Tibial nerve (tissue), 4 donors: ENCODE measurements around the gene CNIH3.

Experiments
- EP300 ChIP-seq, 2 donors: sonication (generic); formaldehyde crosslinking; IDR thresholded peaks; one replicate each; pipeline ENCODE4 v1.6.1; 2017; ENCODE audit warnings: antibody characterized with exemption in 2 of 2, mild to moderate bottlenecking in 1 of 2
- TF ChIP-seq, protein P1 (sequence below), 5 experiments: fragments of 200-600 bp in 3 of 5; fragments of 450-650 bp in 2 of 5; sonication (generic) in 3 of 5; IDR thresholded peaks; one replicate each; pipeline ENCODE4 v1.5.1; 2016 to 2019; ENCODE audit warnings: antibody characterized with exemption in 5 of 5, mild to moderate bottlenecking in 3 of 5, moderate library complexity in 2 of 5

DNA sequence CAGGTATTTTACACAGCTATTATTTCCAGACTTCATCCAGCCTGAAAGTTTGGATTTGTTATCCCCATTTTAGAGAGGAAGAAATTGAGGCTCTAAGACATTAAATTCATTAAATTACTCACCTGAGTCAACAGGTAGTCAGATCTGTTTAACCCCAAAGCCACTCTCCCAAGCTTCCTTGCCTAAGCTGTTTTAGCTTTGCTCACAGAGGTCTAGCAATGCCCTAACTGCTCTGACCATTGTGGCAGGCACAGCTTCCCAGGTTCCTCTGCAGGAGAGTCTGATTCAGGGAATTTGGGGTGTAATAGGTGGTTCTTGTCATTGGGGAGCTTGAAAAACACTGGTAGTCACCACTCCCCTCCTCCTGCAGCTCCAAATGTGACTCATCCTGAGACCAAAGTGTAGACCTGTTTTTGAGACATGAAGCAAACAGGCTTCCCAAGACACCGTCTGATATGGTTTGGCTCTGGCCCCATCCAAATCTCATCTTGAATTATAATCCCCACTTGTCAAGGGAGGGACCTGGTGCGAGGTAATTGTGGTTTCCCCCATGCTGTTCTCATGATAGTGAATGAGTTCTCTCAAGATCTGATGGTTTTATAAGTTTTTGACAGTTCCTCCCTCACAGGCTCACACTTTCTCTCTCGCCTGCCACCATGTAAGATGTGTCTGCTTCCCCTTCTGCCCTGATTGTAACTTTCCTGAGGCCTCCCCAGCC lies 170.6 kb downstream of the CNIH3 start:
- TF ChIP-seq, protein P1, sequence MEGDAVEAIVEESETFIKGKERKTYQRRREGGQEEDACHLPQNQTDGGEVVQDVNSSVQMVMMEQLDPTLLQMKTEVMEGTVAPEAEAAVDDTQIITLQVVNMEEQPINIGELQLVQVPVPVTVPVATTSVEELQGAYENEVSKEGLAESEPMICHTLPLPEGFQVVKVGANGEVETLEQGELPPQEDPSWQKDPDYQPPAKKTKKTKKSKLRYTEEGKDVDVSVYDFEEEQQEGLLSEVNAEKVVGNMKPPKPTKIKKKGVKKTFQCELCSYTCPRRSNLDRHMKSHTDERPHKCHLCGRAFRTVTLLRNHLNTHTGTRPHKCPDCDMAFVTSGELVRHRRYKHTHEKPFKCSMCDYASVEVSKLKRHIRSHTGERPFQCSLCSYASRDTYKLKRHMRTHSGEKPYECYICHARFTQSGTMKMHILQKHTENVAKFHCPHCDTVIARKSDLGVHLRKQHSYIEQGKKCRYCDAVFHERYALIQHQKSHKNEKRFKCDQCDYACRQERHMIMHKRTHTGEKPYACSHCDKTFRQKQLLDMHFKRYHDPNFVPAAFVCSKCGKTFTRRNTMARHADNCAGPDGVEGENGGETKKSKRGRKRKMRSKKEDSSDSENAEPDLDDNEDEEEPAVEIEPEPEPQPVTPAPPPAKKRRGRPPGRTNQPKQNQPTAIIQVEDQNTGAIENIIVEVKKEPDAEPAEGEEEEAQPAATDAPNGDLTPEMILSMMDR (IDR thresholded peaks at IDR 0.05), result no peak
- no peak for TF ChIP-seq EP300 (IDR thresholded peaks at IDR 0.05)
